ENCODE data around the gene CCN2. TPM values are rescaled to one million over a fixed set of nuclear protein-coding genes. Genes with fewer than 3 reads are reported as not detected.

CCN2 gene
- total RNA-seq, 2 donors from 2014 or later, result 19.4 to 115 TPM

- Histone ChIP-seq H3K9ac (ENCODE audit: low read depth in 2 of 2, low read length in 2 of 2) (no peak overlapping the region), H3K36me3 (no peaks in the 10 kb centered on the region), H3K4me1 (peaks cover 3% of the 10 kb centered on the region), H3K27me3 (no peaks in the 10 kb centered on the region), H3K27ac (peak overlapping the region; percentile 3), H3K9me3 (no peaks in the 10 kb centered on the region), H3K4me3 (no peak overlapping the region)
- intact Hi-C loops (cut with DNase I), result no loop called here
- no peak for TF ChIP-seq CTCF (IDR thresholded peaks at IDR 0.05)
- DNase-seq, result no peak
Observed at GRCh38 chr6:131955192-131955591, 4.0 kb upstream of the CCN2 start.

GRCh38 chr6:131954775-131955107, 3.6 kb upstream of the CCN2 start:
- peak overlapping the region; percentile 30 for H3K27ac ChIP-seq
- no peak for TF ChIP-seq CTCF (IDR thresholded peaks at IDR 0.05)
- intact Hi-C loops (cut with DNase I), result no loop called here
- H3K4me3 ChIP-seq, result no peak overlapping the region
- peaks cover 3% of the 10 kb centered on the region for H3K4me1 ChIP-seq
- no peaks in the 10 kb centered on the region for H3K27me3 ChIP-seq
- H3K36me3 ChIP-seq, result no peaks in the 10 kb centered on the region
- H3K9me3 ChIP-seq, result no peaks in the 10 kb centered on the region
- peak; percentile 83 for DNase-seq
- no peak overlapping the region for H3K9ac ChIP-seq (ENCODE audit: low read depth in 2 of 2, low read length in 2 of 2)

GRCh38 chr6:131954059-131954774, 3.0 kb upstream of the CCN2 start:
- peak overlapping the region in 1 of 2 donors; percentile 2 for H3K9ac ChIP-seq (ENCODE audit: low read depth in 2 of 2, low read length in 2 of 2)
- no peak for TF ChIP-seq CTCF (IDR thresholded peaks at IDR 0.05)
- H3K27ac ChIP-seq, result peak overlapping the region; percentile 30
- H3K36me3 ChIP-seq, result no peaks in the 10 kb centered on the region
- H3K4me3 ChIP-seq, result no peak overlapping the region
- DNase-seq, result no peak
- H3K9me3 ChIP-seq, result no peaks in the 10 kb centered on the region
- intact Hi-C loops (cut with DNase I), result no loop called here
- H3K4me1 ChIP-seq, result peaks cover 3% of the 10 kb centered on the region
- no peaks in the 10 kb centered on the region for H3K27me3 ChIP-seq

- no peak overlapping the region for H3K27ac ChIP-seq
Observed at GRCh38 chr6:131952886-131953509, 1.8 kb upstream of the CCN2 start.

GRCh38 chr6:131951576-131952230, 531 bp upstream of the CCN2 start:
- Histone ChIP-seq H3K4me3 (peak overlapping the region; percentile 57), H3K36me3 (no peaks in the 10 kb centered on the region), H3K9me3 (no peaks in the 10 kb centered on the region), H3K4me1 (no peaks in the 10 kb centered on the region), H3K9ac (ENCODE audit: low read depth in 2 of 2, low read length in 2 of 2) (peak overlapping the region in 1 of 2 donors; percentile 84), H3K27ac (peak overlapping the region; percentile 76), H3K27me3 (no peaks in the 10 kb centered on the region)
- intact Hi-C loops (cut with DNase I), result no loop called here
- TF ChIP-seq CTCF (IDR thresholded peaks at IDR 0.05), result no peak
- no peak for DNase-seq

More at GRCh38 chr6:131952886-131953509, 1.8 kb upstream of the CCN2 start:
- DNase-seq, result no peak
- Histone ChIP-seq H3K9me3 (no peaks in the 10 kb centered on the region), H3K4me3 (no peak overlapping the region), H3K4me1 (no peaks in the 10 kb centered on the region), H3K27me3 (no peaks in the 10 kb centered on the region), H3K9ac (ENCODE audit: low read depth in 2 of 2, low read length in 2 of 2) (no peak overlapping the region), H3K36me3 (no peaks in the 10 kb centered on the region)
- intact Hi-C loops (cut with DNase I), result no loop called here
- TF ChIP-seq CTCF (IDR thresholded peaks at IDR 0.05), result no peak
